Measurements from ENCODE around the gene PRRX2.
A peak's percentile ranks its signal among the peaks of the same experiment; 100 is the strongest.
"Not testable (repeated sequence)": the region's sequence is repeated elsewhere in the genome, so short reads cannot be mapped to it uniquely, and the experiment has no call there.

The PRRX2 gene

GRCh38 chr9:129635099-129636065 is 30.1 kb upstream of the PRRX2 start:
- no peak for DNase-seq

GRCh38 chr9:129636343-129636742 is 29.1 kb upstream of the PRRX2 start:
- DNase-seq: not testable (repeated sequence)

- no peak for DNase-seq
These were observed 28.3 kb upstream of the PRRX2 start for GRCh38 chr9:129637102-129637501.

GRCh38 chr9:129637673-129638439 is 27.6 kb upstream of the PRRX2 start:
- no peak for DNase-seq

GRCh38 chr9:129639034-129639630 is 26.3 kb upstream of the PRRX2 start:
- no peak for DNase-seq

GRCh38 chr9:129639756-129640085 is 25.7 kb upstream of the PRRX2 start:
- no peak for DNase-seq

GRCh38 chr9:129640086-129640870 is 25.2 kb upstream of the PRRX2 start:
- DNase-seq: no peak

GRCh38 chr9:129640871-129641749 is 24.3 kb upstream of the PRRX2 start:
- DNase-seq: no peak

GRCh38 chr9:129641750-129642585 is 23.5 kb upstream of the PRRX2 start, which contains the start of gene ASB6:
Gene ASB6, minus strand, starts transcription at chr9:129642151. Its CDS starts 152 bp downstream, at chr9:129641999.
- peak; percentile 97 for DNase-seq

- no peak for DNase-seq
These were observed 21.7 kb upstream of the PRRX2 start for GRCh38 chr9:129643706-129644105.

- DNase-seq: no peak
These were observed 21.1 kb upstream of the PRRX2 start for GRCh38 chr9:129644365-129644764.

- no peak for DNase-seq
These were observed 20.5 kb upstream of the PRRX2 start for GRCh38 chr9:129644902-129645301.

GRCh38 chr9:129646252-129646651 is 19.2 kb upstream of the PRRX2 start:
- DNase-seq: no peak

GRCh38 chr9:129646654-129647053 is 18.8 kb upstream of the PRRX2 start:
- DNase-seq: no peak

- no peak for DNase-seq
These were observed 17.8 kb upstream of the PRRX2 start for GRCh38 chr9:129647635-129648034.

GRCh38 chr9:129648092-129648763 is 17.2 kb upstream of the PRRX2 start:
- no peak for DNase-seq

- DNase-seq: no peak
These were observed 16.7 kb upstream of the PRRX2 start for GRCh38 chr9:129648764-129649115.

- DNase-seq: no peak
These were observed 15.4 kb upstream of the PRRX2 start for GRCh38 chr9:129649726-129650679.

All from right kidney (tissue), 1 donor.